GM21515 (cell line): ENCODE measurements around the gene PRKAA2.
"Not testable (repeated sequence)": the region's sequence is repeated elsewhere in the genome, so short reads cannot be mapped to it uniquely, and the experiment has no call there.

ENCODE experiments used
- ATAC-seq: cut with Tn5 transposase; IDR thresholded peaks from one replicate; pipeline ENCODE4 v1.9.1; 2021; ENCODE audit not compliant: unreplicated experiment

Gene PRKAA2

GRCh38 chr1:56644919-56645676, at the start of gene PRKAA2:
PRKAA2 (plus strand) TSS chr1:56645314; CDS start chr1:56645388, 74 bp downstream.
- no peak for ATAC-seq

GRCh38 chr1:56595397-56596191, 49.5 kb upstream of the PRKAA2 start:
- ATAC-seq = not testable (repeated sequence)

- not testable (repeated sequence) for ATAC-seq
Measured at GRCh38 chr1:56610097-56610496, 35.0 kb upstream of the PRKAA2 start.

GRCh38 chr1:56610770-56611169, 34.3 kb upstream of the PRKAA2 start:
- ATAC-seq = not testable (repeated sequence)

GRCh38 chr1:56617141-56617540, 28.0 kb upstream of the PRKAA2 start:
- no peak for ATAC-seq

GRCh38 chr1:56625819-56626440, 19.2 kb upstream of the PRKAA2 start:
- ATAC-seq = no peak

- ATAC-seq = no peak
Measured at GRCh38 chr1:56626546-56626945, 18.6 kb upstream of the PRKAA2 start.

- ATAC-seq = no peak
Measured at GRCh38 chr1:56627019-56627635, 18.0 kb upstream of the PRKAA2 start.

- no peak for ATAC-seq
Measured at GRCh38 chr1:56627636-56628039, 17.5 kb upstream of the PRKAA2 start.

GRCh38 chr1:56630786-56631185, 14.3 kb upstream of the PRKAA2 start:
- ATAC-seq = no peak

- ATAC-seq = no peak
Measured at GRCh38 chr1:56631901-56632300, 13.2 kb upstream of the PRKAA2 start.

GRCh38 chr1:56634981-56635380, 10.1 kb upstream of the PRKAA2 start:
- ATAC-seq = no peak

- ATAC-seq = no peak
Measured at GRCh38 chr1:56638248-56638647, 6.9 kb upstream of the PRKAA2 start.

- ATAC-seq = no peak
Measured at GRCh38 chr1:56639211-56639610, 5.9 kb upstream of the PRKAA2 start.

- ATAC-seq = no peak
Measured at GRCh38 chr1:56643661-56644060, 1.5 kb upstream of the PRKAA2 start.

GRCh38 chr1:56644064-56644918, 823 bp upstream of the PRKAA2 start:
- no peak for ATAC-seq

- no peak for ATAC-seq
Measured at GRCh38 chr1:56645677-56646305, 677 bp downstream of the PRKAA2 start.

- no peak for ATAC-seq
Measured at GRCh38 chr1:56646611-56647010, 1.5 kb downstream of the PRKAA2 start.

- ATAC-seq = no peak
Measured at GRCh38 chr1:56647106-56647505, 2.0 kb downstream of the PRKAA2 start.

GRCh38 chr1:56648546-56648945, 3.4 kb downstream of the PRKAA2 start:
- ATAC-seq = no peak
